Immature natural killer cell (primary cell): ENCODE measurements around the gene SEMA6B. TPM values are rescaled to one million over a fixed set of nuclear protein-coding genes. Genes with fewer than 3 reads are reported as not detected.

Experiments used
- DNase-seq, 3 donors: peaks; one replicate each; pipeline ENCODE4 v3.0.0; 2022; ENCODE audit warnings: mixed read lengths in 1 of 3
- H3K27ac Mint-ChIP-seq, 6 donors: one replicate each; pipeline ENCODE4 v1.8.0; 2020; ENCODE audit warnings: mixed read lengths in 6 of 6, mild to moderate bottlenecking in 5 of 6, inconsistent platforms in 4 of 6, moderate library complexity in 3 of 6
- H3K27me3 Mint-ChIP-seq, 3 donors: one replicate each; pipeline ENCODE4 v1.8.0; 2020 to 2021; ENCODE audit warnings: low read depth in 3 of 3, mild to moderate bottlenecking in 3 of 3, mixed read lengths in 3 of 3, moderate library complexity in 3 of 3, inconsistent platforms in 1 of 3
- H3K36me3 Mint-ChIP-seq, 3 donors: one replicate each; pipeline ENCODE4 v1.8.0; 2020; ENCODE audit warnings: mixed read lengths in 3 of 3, inconsistent platforms in 2 of 3, mild to moderate bottlenecking in 2 of 3
- H3K4me1 Mint-ChIP-seq, 2 donors: one replicate each; pipeline ENCODE4 v1.8.0; 2020; ENCODE audit warnings: inconsistent platforms in 2 of 2, mild to moderate bottlenecking in 2 of 2, mixed read lengths in 2 of 2, moderate library complexity in 1 of 2
- H3K4me3 Mint-ChIP-seq, 5 donors: one replicate each; pipeline ENCODE4 v1.8.0; 2020; ENCODE audit warnings: mild to moderate bottlenecking in 5 of 5, mixed read lengths in 5 of 5, inconsistent platforms in 3 of 5, moderate library complexity in 3 of 5
- H3K9me3 Mint-ChIP-seq, 6 donors: one replicate each; pipeline ENCODE4 v1.8.0; 2020; ENCODE audit warnings: mild to moderate bottlenecking in 6 of 6, mixed read lengths in 6 of 6, inconsistent platforms in 4 of 6, moderate library complexity in 3 of 6
- polyA plus RNA-seq, 3 donors: library from polyadenylated mRNA; unstranded; fragments of 300-500 nt; fragmentation: Illumina TruSeq; gene quantifications; one replicate each; pipeline ENCODE4 v1.2.3, GENCODE V29; 2021

The SEMA6B gene
- polyA plus RNA-seq, 3 donors from 2014 or later: not detected

DNA sequence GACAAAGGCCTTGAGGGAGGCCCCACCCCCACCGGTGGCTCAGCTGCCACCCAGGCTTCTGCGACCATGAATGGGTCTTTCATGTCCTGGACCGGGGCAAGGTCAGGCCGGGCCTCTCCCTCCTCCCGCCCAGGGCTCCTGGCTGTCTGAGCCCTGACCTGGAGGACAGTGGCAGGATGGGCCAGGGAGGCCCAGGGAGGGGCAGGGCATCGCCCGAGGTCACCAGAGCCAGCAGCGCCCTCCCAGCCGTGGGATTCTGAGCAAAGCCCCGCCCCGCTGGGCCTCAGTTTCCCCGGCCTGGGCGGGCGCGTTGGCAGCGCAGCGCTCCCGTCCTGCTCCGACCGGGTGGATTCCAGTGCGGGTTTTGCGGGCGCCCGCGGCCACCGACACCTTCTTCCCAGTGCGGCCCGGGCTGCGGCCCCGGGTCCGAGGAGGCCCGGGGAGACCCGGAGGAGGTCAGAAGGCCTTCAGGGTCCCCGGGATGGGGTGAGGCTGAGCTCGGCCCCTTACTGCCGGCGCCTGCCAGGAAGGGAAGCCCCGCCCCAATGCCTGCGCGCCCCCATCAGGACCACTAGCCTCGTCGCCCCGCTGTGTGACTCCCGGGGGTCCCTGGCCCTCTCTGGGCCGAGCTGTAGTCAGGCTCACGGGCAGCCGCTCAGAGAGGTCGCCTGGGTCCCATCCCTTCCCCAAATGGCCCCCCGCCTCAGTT, 24.6 kb upstream of the SEMA6B start:
- Mint-ChIP-seq H3K9me3 (peaks cover 0 to 2% (median 0%) of the 10 kb centered on the region in 6 donors), H3K27me3 (peaks cover 14 to 28% (median 22%) of the 10 kb centered on the region in 3 donors), H3K4me1 (peaks cover 8 to 10% of the 10 kb centered on the region in 2 donors), H3K36me3 (no peaks in the 10 kb centered on the region), H3K4me3 (no peak overlapping the region), H3K27ac (no peak overlapping the region)
- no peak for DNase-seq

DNA sequence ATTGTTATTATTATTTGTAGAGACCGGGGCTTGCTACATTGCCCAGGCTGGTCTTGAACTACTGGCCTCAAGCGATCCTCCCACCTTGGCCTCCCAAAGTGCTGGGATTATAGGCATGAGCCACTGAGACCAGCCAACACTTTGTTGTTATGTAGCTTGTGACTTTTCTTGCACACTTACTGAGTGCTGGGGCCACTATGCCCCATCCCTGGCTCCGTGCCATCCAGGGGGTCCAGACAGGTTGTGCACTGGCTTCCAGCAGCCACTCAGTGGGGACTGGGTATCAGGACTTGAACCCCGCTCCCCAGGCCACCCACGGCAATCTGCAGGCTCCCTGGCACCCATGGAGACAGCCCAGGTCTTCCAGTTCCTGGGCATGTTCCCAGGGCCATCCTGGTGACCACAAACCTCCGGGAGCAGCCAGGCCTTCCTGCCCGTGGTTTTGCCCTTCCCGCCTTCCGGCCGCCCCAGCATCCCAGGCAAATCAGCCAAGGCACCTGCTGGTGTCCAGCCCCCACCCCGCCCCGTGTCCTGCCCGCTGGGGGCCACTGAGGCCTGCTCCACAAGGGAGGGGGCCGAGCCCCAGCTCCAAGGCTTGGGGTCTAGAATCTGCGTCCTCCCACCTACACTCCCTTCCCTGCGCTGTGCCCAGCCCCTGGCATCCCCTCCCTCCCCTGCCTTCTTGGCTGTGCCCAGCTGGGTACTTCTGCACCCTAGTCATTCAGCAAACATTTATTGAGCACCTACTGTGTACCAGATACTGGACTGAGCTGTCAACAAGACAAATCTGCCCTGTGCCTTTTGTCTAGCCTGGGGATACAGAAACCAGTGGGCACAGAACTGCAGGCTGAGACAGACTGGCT, 23.7 kb upstream of the SEMA6B start:
- Mint-ChIP-seq H3K4me1 (peaks cover 8 to 10% of the 10 kb centered on the region in 2 donors), H3K27me3 (peaks cover 16 to 29% (median 22%) of the 10 kb centered on the region in 3 donors), H3K27ac (no peak overlapping the region), H3K9me3 (peaks cover 0 to 2% (median 0%) of the 10 kb centered on the region in 6 donors), H3K4me3 (peak overlapping the region in 1 of 5 donors; percentile 17), H3K36me3 (no peaks in the 10 kb centered on the region)
- DNase-seq: no peak

DNA sequence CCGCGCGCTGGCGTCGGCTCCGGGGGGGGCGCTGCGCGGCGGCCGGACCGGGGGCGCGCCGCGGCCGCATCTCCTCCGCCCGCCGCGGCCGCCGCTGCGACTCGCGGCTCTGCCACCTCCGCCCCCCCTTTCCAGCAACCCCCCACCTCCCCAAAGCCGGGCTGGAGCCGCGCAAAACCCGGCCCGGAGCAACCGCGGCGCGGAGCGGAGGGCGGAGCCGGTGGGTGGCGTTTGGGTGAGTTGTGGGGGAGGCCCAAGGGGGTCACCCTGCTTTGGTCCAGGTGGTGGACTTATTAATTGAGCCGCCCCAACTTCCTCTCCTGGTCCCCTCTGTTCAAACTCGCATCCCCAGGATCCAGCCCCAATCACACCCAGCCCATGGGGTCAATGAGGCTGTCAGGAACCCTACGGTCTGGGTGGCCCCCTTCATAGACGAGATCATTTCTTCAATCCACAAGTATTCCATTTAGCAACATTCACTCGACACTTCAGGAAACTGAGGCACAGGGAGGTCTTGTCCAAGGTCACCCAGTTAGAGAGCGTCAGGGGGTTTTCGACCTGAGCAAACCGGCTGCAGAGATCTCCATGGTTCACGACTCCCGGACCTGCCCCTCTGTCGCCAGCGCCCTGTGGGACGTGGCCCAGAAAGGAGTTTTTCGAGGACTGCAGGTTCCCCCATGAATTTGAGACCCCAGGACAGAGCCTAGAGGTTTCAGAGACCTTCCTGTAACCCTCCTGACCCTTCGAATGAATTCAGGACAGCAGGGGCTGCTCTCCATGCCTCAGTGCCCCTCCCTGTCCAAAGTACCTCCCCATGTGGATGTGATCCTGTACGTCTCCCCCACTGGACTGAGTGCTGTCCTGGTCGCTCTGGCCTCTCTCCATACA, 22.4 kb upstream of the SEMA6B start:
- Mint-ChIP-seq H3K27ac (no peak overlapping the region), H3K36me3 (no peaks in the 10 kb centered on the region), H3K4me1 (peaks cover 8 to 10% of the 10 kb centered on the region in 2 donors), H3K27me3 (peaks cover 14 to 23% (median 22%) of the 10 kb centered on the region in 3 donors), H3K4me3 (peak overlapping the region; percentile 26 to 53 (median 46)), H3K9me3 (peaks cover 0 to 2% (median 0%) of the 10 kb centered on the region in 6 donors)
- no peak for DNase-seq

DNA sequence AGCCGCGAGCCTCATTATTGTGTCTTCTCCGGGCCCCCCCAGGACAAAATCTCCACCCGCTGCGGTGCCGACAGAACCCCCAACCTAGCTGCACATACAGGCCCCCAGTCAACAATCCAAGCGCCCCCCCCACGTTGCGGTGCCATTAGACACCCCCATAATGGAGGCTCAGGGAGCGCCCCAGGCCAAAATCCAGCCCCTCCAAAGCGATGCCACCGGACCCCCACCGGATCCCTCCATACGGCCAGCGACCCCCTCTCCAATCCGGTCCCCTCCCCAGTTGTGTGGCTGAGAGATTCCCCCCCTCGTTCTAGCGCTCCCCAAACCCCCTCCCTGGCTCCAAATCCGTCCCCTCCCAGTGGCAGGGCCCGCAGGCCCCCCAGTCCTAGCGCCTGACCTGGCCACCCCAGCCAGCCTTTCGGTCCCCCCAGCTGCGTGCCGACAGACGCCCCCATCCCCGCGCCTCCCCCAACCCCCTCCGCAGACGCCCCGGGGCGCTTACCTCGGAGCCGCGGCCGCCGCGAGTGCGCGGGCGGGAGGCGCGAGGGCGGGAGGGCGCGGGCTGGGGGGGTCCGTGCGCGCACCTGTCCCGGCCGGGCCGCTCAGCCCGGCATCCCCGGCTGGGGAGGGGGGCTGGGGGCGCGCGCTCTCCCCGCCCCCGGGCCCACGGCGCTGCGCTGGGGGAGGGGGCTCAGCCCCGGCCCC, 21.6 kb upstream of the SEMA6B start:
- H3K4me3 Mint-ChIP-seq: peak overlapping the region in 1 of 5 donors; percentile 27
- H3K4me1 Mint-ChIP-seq: peaks cover 8 to 10% of the 10 kb centered on the region in 2 donors
- peaks cover 0 to 2% (median 0%) of the 10 kb centered on the region in 6 donors for H3K9me3 Mint-ChIP-seq
- peaks cover 14 to 23% (median 22%) of the 10 kb centered on the region in 3 donors for H3K27me3 Mint-ChIP-seq
- H3K36me3 Mint-ChIP-seq: no peaks in the 10 kb centered on the region
- no peak for DNase-seq
- no peak overlapping the region for H3K27ac Mint-ChIP-seq

DNA sequence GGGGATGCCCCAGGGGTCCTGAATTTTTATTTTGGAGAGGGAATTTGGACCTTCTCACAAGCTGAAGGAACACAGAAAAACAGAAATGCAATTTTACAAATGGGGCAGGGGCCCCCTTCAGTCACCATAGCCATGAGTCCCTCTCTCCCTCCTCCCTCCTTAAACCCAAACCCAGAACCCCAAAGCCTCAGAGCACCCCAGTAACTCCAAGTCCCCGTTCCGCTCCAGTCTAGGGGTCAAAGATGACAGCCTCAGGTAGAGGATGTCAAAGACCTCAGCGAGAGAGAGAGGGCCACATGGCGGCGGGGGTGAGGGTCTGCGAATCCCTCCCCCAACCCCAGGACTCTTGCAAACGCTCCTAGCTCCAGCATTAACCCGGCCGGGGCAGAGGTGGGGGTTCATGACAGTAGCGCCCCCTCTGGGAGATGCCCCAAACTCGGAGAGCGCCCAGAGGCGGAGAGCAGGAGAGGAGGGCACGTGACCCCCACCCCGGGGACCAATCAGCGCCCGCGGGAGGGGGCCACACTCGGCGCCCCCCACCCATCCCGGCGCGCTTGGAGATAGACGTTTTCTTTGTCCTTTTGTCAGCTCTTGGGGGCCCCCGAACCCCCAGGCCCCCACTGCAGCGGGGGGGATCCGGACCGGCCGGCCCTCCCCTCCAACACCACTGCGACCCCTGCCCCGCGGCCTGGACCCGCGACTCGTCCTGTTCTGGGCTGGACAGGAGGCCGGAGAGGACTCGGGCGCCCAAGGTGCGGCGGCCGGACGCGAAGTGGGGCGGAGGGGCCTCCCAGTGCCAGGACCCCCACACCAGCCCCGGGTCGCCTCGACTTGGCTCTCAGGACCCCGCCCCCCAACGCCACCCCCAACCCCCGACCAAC, 20.8 kb upstream of the SEMA6B start:
- Mint-ChIP-seq H3K4me1 (peaks cover 8 to 10% of the 10 kb centered on the region in 2 donors), H3K36me3 (no peaks in the 10 kb centered on the region), H3K27me3 (peaks cover 11 to 22% (median 18%) of the 10 kb centered on the region in 3 donors), H3K4me3 (no peak overlapping the region), H3K9me3 (peaks cover 0 to 2% (median 0%) of the 10 kb centered on the region in 6 donors), H3K27ac (no peak overlapping the region)
- DNase-seq: no peak

DNA sequence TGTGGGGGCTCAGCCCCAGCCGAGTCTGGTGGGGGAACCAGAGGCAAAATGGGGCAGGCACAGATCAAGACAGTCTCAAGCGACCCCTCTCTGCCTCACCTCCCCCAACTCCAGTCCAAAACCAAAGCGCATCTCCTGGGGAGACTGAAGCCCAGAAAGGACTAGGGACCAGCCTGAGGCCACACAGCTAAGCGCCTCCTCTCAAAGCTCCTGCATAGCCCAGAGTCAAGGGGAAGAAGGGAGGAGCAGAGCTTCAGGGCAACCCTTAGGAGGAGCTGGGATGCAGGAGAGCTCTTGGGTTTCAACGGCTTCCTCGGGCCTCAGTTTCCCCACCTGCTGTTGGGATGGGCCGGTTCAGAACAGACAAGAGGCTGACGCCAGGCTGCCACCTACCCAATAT, 19.9 kb upstream of the SEMA6B start:
- no peak overlapping the region for H3K4me3 Mint-ChIP-seq
- peaks cover 0 to 2% (median 0%) of the 10 kb centered on the region in 6 donors for H3K9me3 Mint-ChIP-seq
- H3K27ac Mint-ChIP-seq: peak overlapping the region in 1 of 6 donors; percentile 22
- DNase-seq: no peak
- H3K36me3 Mint-ChIP-seq: no peaks in the 10 kb centered on the region
- H3K27me3 Mint-ChIP-seq: peaks cover 7 to 19% (median 16%) of the 10 kb centered on the region in 3 donors
- H3K4me1 Mint-ChIP-seq: peaks cover 8 to 10% of the 10 kb centered on the region in 2 donors

DNA sequence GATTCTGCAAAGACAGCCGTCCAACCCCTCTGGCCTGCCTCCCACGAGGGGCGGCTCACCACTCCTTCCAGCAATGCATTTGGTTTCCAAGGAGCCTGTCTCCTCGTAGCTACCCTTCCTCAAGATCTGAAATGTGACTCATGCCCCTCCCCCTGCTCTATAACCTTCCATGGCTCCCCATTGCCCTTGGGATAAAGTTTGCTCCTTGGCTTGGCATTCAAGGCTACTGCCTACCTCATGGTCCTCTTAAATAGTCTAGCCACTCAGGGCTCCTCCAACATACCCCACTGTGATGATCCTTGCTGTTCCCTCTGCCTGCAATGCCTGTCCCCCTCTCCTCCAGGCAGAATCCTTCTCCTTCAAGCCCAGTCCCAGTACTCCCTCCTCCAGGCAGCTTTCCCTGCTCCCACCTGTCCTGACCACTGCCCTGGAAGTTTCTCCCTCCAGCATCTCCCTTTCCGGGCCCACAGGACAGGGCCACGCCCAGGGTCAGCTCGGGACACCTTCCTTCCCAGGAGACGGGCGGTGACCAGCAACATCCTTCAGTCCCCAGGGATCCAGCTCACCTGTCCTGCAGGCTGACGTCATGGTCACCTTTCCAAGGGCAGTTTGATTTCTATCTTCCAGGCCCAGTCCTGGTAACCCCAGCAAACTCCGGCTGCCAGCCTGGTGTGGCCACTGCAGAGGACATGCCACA, 19.2 kb upstream of the SEMA6B start:
- peaks cover 0 to 2% (median 0%) of the 10 kb centered on the region in 6 donors for H3K9me3 Mint-ChIP-seq
- peaks cover 8 to 10% of the 10 kb centered on the region in 2 donors for H3K4me1 Mint-ChIP-seq
- H3K36me3 Mint-ChIP-seq: no peaks in the 10 kb centered on the region
- no peak overlapping the region for H3K4me3 Mint-ChIP-seq
- no peak overlapping the region for H3K27ac Mint-ChIP-seq
- DNase-seq: no peak
- H3K27me3 Mint-ChIP-seq: peaks cover 7 to 21% (median 19%) of the 10 kb centered on the region in 3 donors

DNA sequence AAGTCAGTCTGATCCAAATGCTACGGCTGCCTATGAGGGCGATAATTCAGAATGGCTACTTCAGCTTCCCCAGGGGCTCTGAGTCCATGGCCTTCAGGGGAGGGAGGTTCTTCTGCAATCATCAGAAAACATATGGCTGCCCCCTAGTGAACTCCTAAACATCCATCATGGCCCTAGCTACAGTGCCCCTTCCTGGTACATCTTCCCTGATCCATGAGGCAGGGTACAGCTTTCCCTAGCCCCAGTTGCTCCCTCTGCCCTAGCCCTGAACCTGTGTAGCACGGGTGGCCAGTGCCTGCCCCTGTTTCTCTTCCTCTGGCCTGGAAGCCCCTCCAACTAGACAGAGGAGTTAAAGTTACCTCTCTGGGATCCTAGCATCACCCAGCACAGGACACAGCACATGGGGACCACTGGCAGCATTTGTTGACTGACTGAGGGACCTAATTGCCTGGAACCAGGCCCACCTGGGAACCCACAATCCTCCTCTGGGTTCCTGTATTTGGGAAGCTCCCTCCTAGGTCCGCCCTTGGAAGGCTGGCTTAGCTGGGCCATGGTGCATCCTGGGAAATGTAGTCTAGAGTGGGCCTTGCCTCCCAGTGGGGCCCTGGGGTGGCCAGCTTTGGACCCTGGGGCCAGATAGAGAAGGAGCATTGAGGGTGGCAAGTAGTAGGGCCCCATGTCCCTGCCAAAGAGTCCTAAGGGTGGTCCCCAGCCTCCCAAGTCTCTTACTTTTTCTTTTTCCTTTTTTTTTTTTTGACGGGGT, 17.7 kb upstream of the SEMA6B start:
- H3K4me1 Mint-ChIP-seq: peaks cover 4 to 7% of the 10 kb centered on the region in 2 donors

DNA sequence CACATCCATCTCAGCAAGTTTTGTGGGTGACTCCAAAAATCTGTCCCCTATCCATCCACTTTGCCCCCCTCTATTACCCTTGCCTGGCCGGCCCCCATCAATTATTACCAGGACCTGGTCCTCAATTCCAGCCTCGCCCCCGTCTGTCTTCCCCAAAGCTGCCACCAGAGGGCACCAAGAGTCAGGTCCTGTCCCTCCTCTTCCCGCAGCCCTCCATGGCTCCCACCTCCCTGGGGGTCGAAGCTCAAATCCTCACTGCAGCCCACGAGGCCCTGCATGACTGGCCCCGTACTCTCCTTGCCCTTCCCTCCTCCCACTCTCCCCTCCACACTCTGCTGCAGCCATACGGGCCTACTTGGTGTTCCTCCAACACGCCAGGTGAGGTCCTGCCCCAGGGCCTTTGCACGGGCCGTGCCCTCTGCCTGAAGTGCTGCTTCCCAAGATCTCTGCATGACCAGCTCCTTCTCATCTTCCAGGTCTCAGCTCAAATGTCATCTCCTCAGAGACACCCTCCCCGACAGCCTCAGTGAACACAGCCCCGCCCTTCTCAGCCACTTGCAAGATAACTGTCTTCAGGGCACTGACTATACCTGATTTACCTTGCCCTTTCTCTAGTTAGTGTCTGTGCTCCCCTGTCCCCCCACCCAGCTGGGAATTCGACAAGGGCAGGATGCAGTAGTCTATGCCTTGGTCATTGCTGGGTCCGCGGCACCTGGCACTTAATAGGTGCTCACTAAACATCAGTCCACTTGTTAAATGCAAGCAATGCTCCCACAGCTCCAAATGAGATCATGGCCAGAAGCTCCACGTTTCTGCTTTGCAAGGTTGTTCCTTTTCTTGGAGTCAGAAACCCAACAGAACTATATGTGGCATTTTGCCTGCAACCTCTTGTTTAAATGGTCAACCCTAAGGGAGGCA, 16.8 kb upstream of the SEMA6B start:
- H3K4me1 Mint-ChIP-seq: peaks cover 0 to 3% of the 10 kb centered on the region in 2 donors
- H3K4me3 Mint-ChIP-seq: no peak overlapping the region
- H3K27ac Mint-ChIP-seq: no peak overlapping the region
- H3K9me3 Mint-ChIP-seq: no peaks in the 10 kb centered on the region
- DNase-seq: peak; percentile 45 to 59 (median 51)
- H3K36me3 Mint-ChIP-seq: no peaks in the 10 kb centered on the region
- peaks cover 4 to 12% (median 10%) of the 10 kb centered on the region in 3 donors for H3K27me3 Mint-ChIP-seq

More for the DNA sequence above, 17.7 kb upstream of the SEMA6B start:
- Mint-ChIP-seq H3K9me3 (no peaks in the 10 kb centered on the region), H3K36me3 (no peaks in the 10 kb centered on the region), H3K27me3 (peaks cover 7 to 16% (median 13%) of the 10 kb centered on the region in 3 donors), H3K27ac (no peak overlapping the region), H3K4me3 (no peak overlapping the region)
- DNase-seq: no peak

DNA sequence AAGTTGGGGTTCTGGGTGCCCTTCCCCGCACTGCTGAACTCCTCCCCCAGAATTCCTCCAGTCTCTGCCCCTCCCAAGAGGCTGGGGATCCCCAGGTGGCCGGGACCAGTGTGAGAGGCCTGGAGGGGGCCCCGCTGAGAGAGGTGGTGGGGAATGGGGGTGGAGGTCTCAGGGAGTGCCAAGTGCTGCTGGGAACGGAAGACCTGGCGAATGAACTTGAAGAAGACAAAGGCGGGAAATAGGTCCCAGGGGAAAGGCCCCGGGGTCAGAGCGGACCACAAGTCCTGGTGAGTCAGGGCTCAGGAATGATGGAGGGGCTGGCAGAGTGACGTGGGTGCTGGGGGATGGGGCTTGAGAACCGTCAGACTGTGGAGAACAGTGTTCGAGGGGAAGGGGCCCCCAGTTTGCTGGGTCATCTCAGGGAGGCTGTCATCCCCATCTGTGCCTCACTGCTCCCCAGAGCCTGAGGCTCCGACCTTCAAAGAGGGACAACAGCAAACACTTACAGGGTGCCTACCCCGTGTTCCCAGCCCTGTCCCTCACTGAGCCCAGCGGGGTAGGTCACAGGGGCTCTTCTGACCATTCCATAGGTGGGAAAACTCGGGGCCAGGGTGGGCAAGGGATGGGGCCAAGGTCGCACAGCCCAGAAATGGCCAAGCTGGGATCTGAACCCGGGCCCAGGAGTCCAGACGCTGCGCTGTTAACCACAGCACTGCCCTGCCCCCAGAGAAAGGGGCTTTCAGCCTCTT, 16.0 kb upstream of the SEMA6B start:
- H3K4me3 Mint-ChIP-seq: no peak overlapping the region
- peaks cover 5 to 14% (median 10%) of the 10 kb centered on the region in 3 donors for H3K27me3 Mint-ChIP-seq
- H3K9me3 Mint-ChIP-seq: no peaks in the 10 kb centered on the region
- H3K27ac Mint-ChIP-seq: no peak overlapping the region
- no peaks in the 10 kb centered on the region for H3K4me1 Mint-ChIP-seq
- H3K36me3 Mint-ChIP-seq: no peaks in the 10 kb centered on the region
- no peak for DNase-seq
